Activated CD8-positive, alpha-beta memory T cell treated with anti-CD3 and anti-CD28 coated beads, Interleukin-2, amount 50 U/mL, for 4 hours (primary cell): ENCODE data around the gene HDAC4.

Experiments used
- DNase-seq: peaks from one replicate; pipeline ENCODE4 v3.0.0-alpha.2; 2020

The HDAC4 gene

GRCh38 chr2:239012936-239013677, 387.7 kb downstream of the HDAC4 start:
- no peak for DNase-seq

GRCh38 chr2:239012228-239012627, 388.6 kb downstream of the HDAC4 start:
- no peak for DNase-seq

- no peak for DNase-seq
Observed at GRCh38 chr2:239009589-239009961, 391.2 kb downstream of the HDAC4 start.

GRCh38 chr2:239008677-239009588, 391.9 kb downstream of the HDAC4 start:
- no peak for DNase-seq

GRCh38 chr2:239008004-239008403, 392.8 kb downstream of the HDAC4 start:
- DNase-seq: no peak

GRCh38 chr2:239006622-239007285, 394.1 kb downstream of the HDAC4 start:
- DNase-seq: no peak

GRCh38 chr2:239005586-239005985, 395.2 kb downstream of the HDAC4 start:
- DNase-seq: no peak

GRCh38 chr2:239004274-239005015, 396.4 kb downstream of the HDAC4 start:
- no peak for DNase-seq

- DNase-seq: no peak
Observed at GRCh38 chr2:239003624-239004273, 397.1 kb downstream of the HDAC4 start.

- no peak for DNase-seq
Observed at GRCh38 chr2:239002954-239003623, 397.7 kb downstream of the HDAC4 start.

- DNase-seq: no peak
Observed at GRCh38 chr2:239002591-239002953, 398.2 kb downstream of the HDAC4 start.

GRCh38 chr2:239001794-239002193, 399.0 kb downstream of the HDAC4 start:
- DNase-seq: no peak

- no peak for DNase-seq
Observed at GRCh38 chr2:239000500-239001073, 400.2 kb downstream of the HDAC4 start.

GRCh38 chr2:239000089-239000488, 400.7 kb downstream of the HDAC4 start:
- DNase-seq: no peak

GRCh38 chr2:238999291-238999741, 401.5 kb downstream of the HDAC4 start:
- no peak for DNase-seq

GRCh38 chr2:238998801-238999200, 402.0 kb downstream of the HDAC4 start:
- DNase-seq: no peak
